SJSA1 (cell line): ENCODE data around the gene PVALB. TPM values are rescaled to one million over a fixed set of nuclear protein-coding genes. Genes with fewer than 3 reads are reported as not detected.
A peak's percentile ranks its signal among the peaks of the same experiment; 100 is the strongest.
"Not testable (repeated sequence)": the region's sequence is repeated elsewhere in the genome, so short reads cannot be mapped to it uniquely, and the experiment has no call there.

Source experiments
- DNase-seq, 2 experiments: peaks; one replicate each; pipeline ENCODE4 v3.0.0-alpha.2; 2015 to 2020; ENCODE audit warnings: low spot score in 2 of 2, low read depth in 1 of 2
- H3K27ac ChIP-seq: fragments of 250-450 bp; sonication (Bioruptor Pico); 2 replicates; pipeline ENCODE4 v1.5.1; 2020; ENCODE audit warnings: mild to moderate bottlenecking, moderate library complexity
- H3K27me3 ChIP-seq: fragments of 250-450 bp; sonication (Bioruptor Pico); replicated peaks from 2 replicates; pipeline ENCODE4 v1.5.1; 2020; ENCODE audit warnings: mild to moderate bottlenecking, moderate library complexity
- H3K36me3 ChIP-seq: fragments of 250-450 bp; sonication (Bioruptor Pico); 2 replicates; pipeline ENCODE4 v1.5.1; 2020; ENCODE audit warnings: mild to moderate bottlenecking
- H3K4me1 ChIP-seq: fragments of 250-450 bp; sonication (Bioruptor Pico); replicated peaks from 2 replicates; pipeline ENCODE4 v1.6.1; 2021; ENCODE audit warnings: mild to moderate bottlenecking
- H3K4me3 ChIP-seq: fragments of 250-450 bp; sonication (Bioruptor Pico); 2 replicates; pipeline ENCODE4 v1.5.1; 2020; ENCODE audit warnings: mild to moderate bottlenecking
- H3K9me3 ChIP-seq: fragments of 250-450 bp; sonication (Bioruptor Pico); replicated peaks from 2 replicates; pipeline ENCODE4 v1.5.1; 2020; ENCODE audit warnings: mild to moderate bottlenecking
- total RNA-seq: library from RNA; depleted of rRNA; stranded (reverse); fragments of >200 nt; shearing (Covaris generic); gene quantifications from 2 replicates; pipeline ENCODE4 v1.2.3, GENCODE V29; 2014; rRNA removed

The PVALB gene
- total RNA-seq, 1 experiment from 2014 or later: not detected

DNA sequence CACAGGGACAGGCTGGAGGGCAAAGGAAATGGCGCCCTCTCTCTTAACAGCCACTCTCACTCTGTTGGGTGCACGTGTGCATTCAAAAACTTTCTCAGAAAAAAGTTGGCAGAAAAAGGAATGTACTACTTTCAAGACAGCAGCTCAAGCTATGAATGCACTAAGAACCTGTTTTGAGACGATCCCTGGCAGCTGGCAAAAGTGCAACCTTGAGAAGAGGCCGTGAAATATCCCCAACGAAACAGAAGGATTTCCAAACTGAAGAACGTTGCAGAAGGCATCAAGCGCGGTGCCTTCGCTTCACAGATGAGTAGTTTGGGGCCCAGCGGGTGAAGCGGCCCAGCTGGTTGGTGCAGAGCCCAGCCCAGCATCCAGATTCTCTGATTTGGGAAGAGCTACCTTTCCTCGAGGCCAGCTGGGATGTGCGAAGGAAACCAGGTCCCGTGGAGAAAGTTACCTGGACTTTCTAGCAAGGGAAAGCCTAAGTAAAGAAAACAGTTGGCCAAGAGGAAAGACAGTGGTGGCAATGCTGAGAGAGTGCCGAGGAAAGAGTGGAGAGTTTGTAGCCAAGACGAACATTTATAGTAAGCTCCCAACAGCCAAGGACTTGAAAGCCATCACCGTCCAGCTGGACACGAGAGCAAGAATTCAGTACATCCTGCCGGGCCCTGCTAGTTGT, 57.2 kb downstream of the PVALB start:
- H3K36me3 ChIP-seq: no peaks in the 10 kb centered on the region; the same call in 1 of the 2 replicates
- H3K27me3 ChIP-seq: peaks cover 6% of the 10 kb centered on the region; the same call in 1 of the 2 replicates
- H3K4me1 ChIP-seq: no peaks in the 10 kb centered on the region
- no peaks in the 10 kb centered on the region for H3K9me3 ChIP-seq
- no peak overlapping the region for H3K4me3 ChIP-seq
- no peak for DNase-seq
- H3K27ac ChIP-seq: no peak overlapping the region

DNA sequence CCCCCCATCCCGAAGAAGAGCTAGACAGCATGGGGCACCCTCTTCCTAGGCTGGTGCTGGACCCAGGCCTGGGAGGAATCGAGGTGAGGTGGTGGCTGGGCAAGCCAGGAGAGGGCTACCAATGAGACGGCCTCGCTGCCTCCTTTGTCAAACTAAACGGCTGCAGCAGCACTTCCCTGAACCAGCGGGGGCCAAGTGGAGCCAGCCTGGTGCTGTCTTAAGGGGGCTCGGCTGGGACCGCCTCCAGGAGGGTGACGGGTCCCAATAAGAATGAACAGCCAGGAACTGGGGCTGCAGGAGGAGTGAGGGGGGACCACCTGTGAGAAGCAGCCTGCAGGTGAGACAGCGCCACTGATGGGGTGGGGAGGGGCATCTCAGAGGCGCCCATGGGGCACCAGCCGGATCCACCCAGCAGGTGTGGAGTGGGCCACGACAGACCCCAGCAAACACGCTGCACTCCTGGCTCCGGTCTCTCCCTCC, 58.0 kb downstream of the PVALB start:
- Histone ChIP-seq H3K36me3 (no peaks in the 10 kb centered on the region; the same call in 1 of the 2 replicates), H3K27me3 (peaks cover 9% of the 10 kb centered on the region; the same call in 1 of the 2 replicates), H3K4me1 (no peaks in the 10 kb centered on the region), H3K27ac (no peak overlapping the region), H3K9me3 (no peaks in the 10 kb centered on the region), H3K4me3 (no peak overlapping the region)
- no peak for DNase-seq

DNA sequence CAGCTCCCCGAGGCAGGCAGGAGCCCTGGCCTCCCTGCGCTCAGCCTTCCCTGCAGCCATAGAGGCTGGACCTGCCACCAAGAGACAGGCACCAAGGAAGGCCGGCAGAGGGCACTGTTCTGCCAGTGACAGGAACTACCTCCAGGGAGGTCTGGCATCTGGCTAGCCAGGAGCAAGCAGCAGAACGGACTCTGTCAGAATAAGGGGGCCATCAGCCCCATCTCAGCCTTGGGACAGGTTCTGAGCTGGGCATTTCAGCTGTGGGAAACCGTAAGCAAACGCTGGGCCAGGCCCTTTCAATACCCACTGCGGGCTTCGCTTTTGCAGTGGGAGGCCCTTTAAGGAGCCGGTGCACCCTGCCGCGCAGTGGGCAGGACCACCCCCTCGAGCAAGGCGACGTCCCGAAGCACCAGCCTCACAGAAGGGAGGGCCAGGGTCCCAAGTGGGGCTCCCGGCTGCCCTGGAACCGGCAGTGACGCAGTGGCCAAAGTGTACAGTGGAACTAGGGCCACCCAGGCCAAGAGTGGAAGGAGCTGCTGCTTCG, 59.1 kb downstream of the PVALB start:
- Histone ChIP-seq H3K9me3 (no peaks in the 10 kb centered on the region), H3K36me3 (no peaks in the 10 kb centered on the region; the same call in 1 of the 2 replicates), H3K4me3 (no peak overlapping the region), H3K27me3 (peaks cover 18% of the 10 kb centered on the region; the same call in 1 of the 2 replicates), H3K27ac (no peak overlapping the region), H3K4me1 (no peaks in the 10 kb centered on the region)
- peak; percentile 53 to 84 for DNase-seq

DNA sequence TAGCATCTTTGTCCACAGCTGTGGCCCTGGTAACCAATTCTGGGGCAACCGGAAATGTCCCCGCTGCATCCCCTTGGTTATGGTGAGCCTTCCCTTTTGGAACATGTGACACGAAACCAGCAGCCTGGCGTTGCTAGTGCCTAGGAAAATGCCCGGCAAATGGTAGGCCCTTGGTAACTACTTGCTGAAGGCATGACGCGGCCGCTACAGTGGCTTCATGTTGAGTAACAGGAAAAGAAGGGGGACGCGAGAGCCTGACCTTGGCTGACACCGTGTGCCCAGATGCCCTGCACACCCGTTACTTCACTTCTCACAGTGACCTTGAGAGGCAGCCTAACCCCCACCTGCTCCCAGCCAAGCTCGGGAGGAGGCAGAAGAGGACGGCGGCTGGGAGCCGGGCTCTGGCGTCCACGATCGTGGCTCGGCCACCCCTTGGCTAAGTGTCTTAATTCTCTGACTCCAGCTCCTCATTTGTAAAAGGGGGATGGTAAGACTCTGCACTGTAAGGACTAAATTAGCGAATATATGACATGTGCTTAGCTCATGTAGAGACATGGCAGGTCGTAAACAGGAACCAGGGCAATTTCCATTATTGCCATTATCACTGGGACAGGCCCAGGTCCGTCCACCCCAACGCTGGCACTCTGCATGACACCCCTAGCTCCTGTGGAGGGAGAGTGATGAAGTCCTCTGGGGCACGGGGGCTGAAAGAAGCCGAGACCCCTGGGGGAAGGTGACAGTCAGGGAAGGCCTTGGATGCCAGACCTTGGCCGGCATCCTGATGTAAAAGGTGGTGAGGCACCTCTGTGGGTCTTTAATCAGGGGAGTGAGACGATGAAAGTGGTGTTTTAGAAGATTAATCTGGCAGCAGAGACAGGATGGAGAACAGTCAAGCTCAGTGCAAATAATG, 59.8 kb downstream of the PVALB start:
- Histone ChIP-seq H3K27ac (no peak overlapping the region), H3K36me3 (no peaks in the 10 kb centered on the region), H3K27me3 (peaks cover 20% of the 10 kb centered on the region; the same call in 1 of the 2 replicates), H3K4me3 (no peak overlapping the region), H3K4me1 (no peaks in the 10 kb centered on the region), H3K9me3 (no peaks in the 10 kb centered on the region)
- no peak for DNase-seq

DNA sequence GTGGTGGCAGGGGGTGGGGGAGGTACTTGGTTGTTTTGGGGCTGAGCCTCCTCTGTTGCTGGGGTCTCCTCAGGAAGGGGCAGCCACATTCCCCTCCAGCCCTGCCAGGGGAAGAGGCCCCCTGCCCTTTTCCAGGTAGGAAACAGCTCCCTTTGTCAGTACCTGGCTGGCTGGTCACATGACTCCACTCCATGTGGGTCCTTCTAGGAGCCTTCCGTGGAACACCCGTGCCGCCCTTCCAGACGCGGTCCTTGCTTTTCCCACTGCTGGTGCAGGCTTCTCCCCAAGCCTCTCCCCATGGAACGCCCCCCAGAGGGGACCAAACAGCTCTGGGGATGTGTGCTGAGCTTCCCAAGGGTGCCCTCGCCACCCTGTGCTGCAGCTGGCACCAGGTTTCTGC, 60.8 kb downstream of the PVALB start:
- no peak overlapping the region for H3K27ac ChIP-seq
- no peaks in the 10 kb centered on the region for H3K9me3 ChIP-seq
- H3K36me3 ChIP-seq: no peaks in the 10 kb centered on the region
- H3K4me3 ChIP-seq: no peak overlapping the region
- H3K4me1 ChIP-seq: no peaks in the 10 kb centered on the region
- DNase-seq: no peak
- peaks cover 20% of the 10 kb centered on the region; the same call in 1 of the 2 replicates for H3K27me3 ChIP-seq

DNA sequence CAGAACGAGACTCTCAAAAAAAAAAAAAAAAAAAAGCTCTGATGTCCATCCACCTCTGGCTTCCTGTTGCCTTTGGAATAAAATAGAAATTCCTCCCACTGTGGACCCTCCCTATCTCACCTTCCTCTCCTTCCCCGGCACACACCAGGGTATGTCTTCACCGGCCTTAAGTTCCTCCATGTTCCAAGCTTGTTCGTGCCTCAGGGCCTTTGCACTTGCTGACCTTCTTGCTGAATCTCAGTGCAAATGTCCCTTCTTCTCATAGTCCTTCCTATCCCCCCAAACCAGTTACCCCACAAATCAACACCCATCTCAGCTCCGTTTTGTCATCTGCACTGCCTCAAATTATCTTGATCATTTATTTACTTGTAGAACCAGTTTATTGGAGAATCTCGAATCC, 61.5 kb downstream of the PVALB start:
- H3K4me3 ChIP-seq: no peak overlapping the region
- H3K36me3 ChIP-seq: no peaks in the 10 kb centered on the region
- no peak for DNase-seq
- H3K27ac ChIP-seq: no peak overlapping the region
- H3K9me3 ChIP-seq: no peaks in the 10 kb centered on the region
- no peaks in the 10 kb centered on the region for H3K4me1 ChIP-seq
- peaks cover 23% of the 10 kb centered on the region for H3K27me3 ChIP-seq

DNA sequence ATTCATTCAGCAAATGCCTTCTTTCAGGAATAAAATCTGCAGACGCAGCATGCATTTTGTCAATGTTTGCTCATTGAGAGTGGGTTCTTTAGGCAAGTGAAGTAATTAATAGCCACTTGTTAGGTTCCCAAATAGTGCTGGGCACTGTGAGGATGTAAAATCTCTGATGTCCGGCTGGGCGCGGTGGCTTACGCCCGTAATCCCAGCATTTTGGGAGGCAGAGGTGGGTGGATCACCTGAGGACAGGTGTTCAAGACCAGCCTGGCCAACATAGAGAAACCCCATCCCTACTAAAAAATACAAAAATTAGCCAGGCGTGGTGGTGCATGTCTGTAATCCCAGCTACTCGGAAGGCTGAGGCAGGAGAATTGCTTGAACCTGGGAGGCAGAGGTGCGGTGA, 62.0 kb downstream of the PVALB start:
- peaks cover 26% of the 10 kb centered on the region for H3K27me3 ChIP-seq
- not testable (repeated sequence) for H3K27ac ChIP-seq, DNase-seq, H3K36me3 ChIP-seq, H3K9me3 ChIP-seq, H3K4me3 ChIP-seq, H3K4me1 ChIP-seq

DNA sequence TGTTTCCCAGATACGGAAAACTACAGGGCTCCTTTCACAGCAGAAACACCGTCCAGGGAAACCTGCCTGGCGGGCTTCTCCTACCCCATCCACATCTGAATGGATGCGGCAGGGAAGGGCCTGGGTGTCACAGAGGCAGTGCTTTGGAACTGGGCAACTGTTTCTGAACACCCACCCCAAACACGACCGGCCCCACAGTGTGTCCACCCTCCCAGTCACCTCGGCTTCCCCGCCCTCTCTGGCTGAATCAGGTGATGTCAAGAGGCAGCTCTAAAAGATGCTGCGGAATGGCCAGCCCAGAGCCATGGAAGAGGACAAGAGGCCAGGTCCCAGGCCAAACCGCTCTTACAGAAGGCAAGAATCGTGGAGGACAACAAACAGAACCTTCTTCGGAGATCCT, 62.9 kb downstream of the PVALB start:
- H3K27ac ChIP-seq: no peak overlapping the region
- H3K27me3 ChIP-seq: peaks cover 31% of the 10 kb centered on the region
- no peaks in the 10 kb centered on the region for H3K4me1 ChIP-seq
- no peak for DNase-seq
- no peaks in the 10 kb centered on the region for H3K36me3 ChIP-seq
- no peak overlapping the region for H3K4me3 ChIP-seq
- no peaks in the 10 kb centered on the region for H3K9me3 ChIP-seq

DNA sequence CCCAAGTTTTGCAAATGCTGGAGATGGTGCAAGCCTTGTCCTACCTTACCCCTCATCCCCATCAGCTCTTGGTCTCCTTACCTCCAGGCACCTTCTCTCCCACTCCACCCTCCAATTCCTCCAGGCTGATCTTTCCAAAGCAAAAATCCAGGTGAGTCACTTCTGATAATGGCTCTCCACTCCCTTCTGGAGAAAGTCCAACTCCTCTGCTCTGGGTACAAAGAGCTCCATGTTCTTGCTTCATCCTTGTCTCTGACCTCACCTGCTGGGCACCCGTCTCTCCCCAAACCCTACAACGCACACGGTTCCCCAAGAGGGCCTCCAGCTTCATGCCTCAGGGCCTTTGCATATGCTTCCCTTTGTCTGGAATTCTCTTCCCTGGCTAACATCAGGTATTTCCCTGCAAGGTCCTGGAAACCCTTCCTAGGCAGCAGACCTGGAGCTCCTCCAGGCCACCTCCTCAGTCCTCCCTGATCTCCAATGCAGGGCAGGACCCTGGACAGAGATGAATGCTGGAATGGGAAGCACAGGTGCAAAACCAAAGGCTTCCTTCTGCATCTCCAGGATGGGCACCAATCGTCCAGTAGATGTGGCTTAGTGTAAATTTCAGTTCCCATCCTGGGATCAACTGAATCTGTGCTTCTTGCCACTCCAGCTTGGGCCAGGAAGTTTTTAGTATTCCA, 63.6 kb downstream of the PVALB start:
- no peak overlapping the region for H3K27ac ChIP-seq
- H3K9me3 ChIP-seq: no peaks in the 10 kb centered on the region
- peaks cover 35% of the 10 kb centered on the region for H3K27me3 ChIP-seq
- H3K36me3 ChIP-seq: no peaks in the 10 kb centered on the region
- no peaks in the 10 kb centered on the region for H3K4me1 ChIP-seq
- H3K4me3 ChIP-seq: no peak overlapping the region
- DNase-seq: no peak

Other genes with a start within 250 kb of the PVALB start
- gene CACNG2, start 113.3 kb downstream of the PVALB start, total RNA-seq: not detected in 2 replicates
- gene IFT27, start 40.9 kb downstream of the PVALB start, total RNA-seq: 22.6 and 33.4 TPM in 2 replicates
- not detected in 2 replicates for gene NCF4, start 44.0 kb upstream of the PVALB start, total RNA-seq
- 0.03 TPM in 1 of 2 replicates, not detected in the other for gene CSF2RB, start 96.6 kb upstream of the PVALB start, total RNA-seq
- 12.7 and 38.0 TPM in 2 replicates for gene TST, start 202.4 kb upstream of the PVALB start, total RNA-seq
- gene MPST, start 202.7 kb upstream of the PVALB start, total RNA-seq: 37.3 and 38.3 TPM in 2 replicates
- 29.5 TPM in 2 replicates for gene KCTD17, start 234.7 kb upstream of the PVALB start, total RNA-seq